NCI-H1694 treated with DMSO at 0.1 percent for 48 hours (cell line): ENCODE results near the gene YPEL3.

Experiments used
- DNase-seq: peaks from one replicate; lab custom pipeline; 2025; lab: John Stamatoyannopoulos, UW

Gene YPEL3

GRCh38 chr16:30090610-30091331 lies 5.2 kb downstream of the YPEL3 start:
- DNase-seq, result no peak

- DNase-seq, result no peak
Measured at GRCh38 chr16:30088832-30089624, 7.0 kb downstream of the YPEL3 start.

GRCh38 chr16:30088237-30088831 lies 7.7 kb downstream of the YPEL3 start:
- no peak for DNase-seq

GRCh38 chr16:30087181-30087898 lies 8.7 kb downstream of the YPEL3 start:
- no peak for DNase-seq

- no peak for DNase-seq
Measured at GRCh38 chr16:30086291-30087140, 9.5 kb downstream of the YPEL3 start.

- no peak for DNase-seq
Measured at GRCh38 chr16:30085820-30086219, 10.2 kb downstream of the YPEL3 start.

- DNase-seq, result no peak
Measured at GRCh38 chr16:30085247-30085646, 10.8 kb downstream of the YPEL3 start.

- DNase-seq, result no peak
Measured at GRCh38 chr16:30084816-30085159, 11.2 kb downstream of the YPEL3 start.

- no peak for DNase-seq
Measured at GRCh38 chr16:30084096-30084815, 11.8 kb downstream of the YPEL3 start.

GRCh38 chr16:30083216-30084055 lies 12.6 kb downstream of the YPEL3 start:
- no peak for DNase-seq

- no peak for DNase-seq
Measured at GRCh38 chr16:30082545-30083090, 13.4 kb downstream of the YPEL3 start.

- no peak for DNase-seq
Measured at GRCh38 chr16:30079480-30079879, 16.5 kb downstream of the YPEL3 start.

GRCh38 chr16:30078744-30079143 lies 17.3 kb downstream of the YPEL3 start:
- DNase-seq, result no peak

GRCh38 chr16:30077656-30078055 lies 18.4 kb downstream of the YPEL3 start:
- no peak for DNase-seq

GRCh38 chr16:30076276-30076791 lies 19.7 kb downstream of the YPEL3 start:
- no peak for DNase-seq

- peak; percentile 47 for DNase-seq
Measured at GRCh38 chr16:30075503-30076275, 20.3 kb downstream of the YPEL3 start, which contains the start of gene PPP4C. Gene PPP4C, plus strand, starts transcription at chr16:30075994. Its CDS starts 384 bp downstream, at chr16:30076378.

GRCh38 chr16:30070490-30070889 lies 25.5 kb downstream of the YPEL3 start:
- no peak for DNase-seq
